Measurements from ENCODE around the gene CORIN.
"Not testable (repeated sequence)": the region's sequence is repeated elsewhere in the genome, so short reads cannot be mapped to it uniquely, and the experiment has no call there.

CORIN gene

DNA sequence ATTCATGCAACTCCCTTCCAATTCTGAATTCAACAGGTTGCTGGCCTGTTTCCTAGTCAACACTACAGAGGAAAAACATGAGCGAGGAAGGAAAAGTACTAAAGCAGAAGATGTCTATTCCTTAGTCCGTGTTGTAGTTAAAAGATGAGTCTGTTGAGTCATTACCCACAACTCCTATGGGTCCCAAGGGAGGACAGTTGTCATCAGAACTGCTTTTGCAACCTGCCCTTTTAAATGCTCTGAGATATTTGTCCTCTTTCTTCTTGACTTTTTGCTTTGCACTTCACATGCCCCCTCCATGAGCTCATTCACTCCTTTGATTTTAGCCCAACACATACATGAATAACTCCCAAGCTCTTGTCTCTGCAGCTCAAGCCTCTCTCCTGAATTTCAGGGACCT, 119.2 kb downstream of the CORIN start:
- DNase-seq = no peak
- Histone ChIP-seq H3K36me3 (ENCODE audit: control insufficient read depth, insufficient read depth, low read length) (no peaks in the 10 kb centered on the region), H3K27me3 (replicated peaks; ENCODE audit: control insufficient read depth, insufficient read depth, low read length, poor library complexity, severe bottlenecking) (no peaks in the 10 kb centered on the region), H3K27ac (ENCODE audit: insufficient read depth, low read length, poor library complexity, severe bottlenecking) (no peak overlapping the region), H3K4me3 (ENCODE audit: insufficient read depth, low read depth, low read length, poor library complexity, severe bottlenecking) (no peak overlapping the region), H3K4me1 (ENCODE audit: control insufficient read depth, insufficient read depth, low read length, poor library complexity, severe bottlenecking) (no peaks in the 10 kb centered on the region), H3K9me3 (ENCODE audit: control insufficient read depth, low read length) (no peaks in the 10 kb centered on the region)

DNA sequence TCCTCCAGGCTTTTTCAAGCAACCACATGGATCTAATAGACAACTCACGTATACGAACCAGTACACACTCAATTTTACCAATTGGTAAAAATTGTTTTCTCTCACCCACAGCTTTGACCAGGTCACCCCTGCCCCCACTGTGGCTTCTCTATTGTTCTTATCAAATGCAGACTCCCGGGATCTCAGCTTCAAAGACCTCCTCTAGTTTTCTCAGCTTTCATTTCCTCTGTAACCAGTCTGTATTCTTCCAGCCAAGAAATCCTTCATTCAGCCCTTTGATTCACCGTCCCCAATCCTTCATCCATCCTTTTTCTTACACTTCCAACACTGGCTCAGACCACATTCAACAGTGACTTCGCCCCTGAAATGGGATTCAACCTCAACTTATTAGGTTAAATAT, 120.7 kb downstream of the CORIN start:
- Histone ChIP-seq H3K9me3 (ENCODE audit: control insufficient read depth, low read length) (no peaks in the 10 kb centered on the region), H3K36me3 (ENCODE audit: control insufficient read depth, insufficient read depth, low read length) (no peaks in the 10 kb centered on the region), H3K4me3 (ENCODE audit: insufficient read depth, low read depth, low read length, poor library complexity, severe bottlenecking) (no peak overlapping the region), H3K4me1 (ENCODE audit: control insufficient read depth, insufficient read depth, low read length, poor library complexity, severe bottlenecking) (no peaks in the 10 kb centered on the region), H3K27me3 (replicated peaks; ENCODE audit: control insufficient read depth, insufficient read depth, low read length, poor library complexity, severe bottlenecking) (peaks cover 3% of the 10 kb centered on the region), H3K27ac (ENCODE audit: insufficient read depth, low read length, poor library complexity, severe bottlenecking) (no peak overlapping the region)
- no peak for DNase-seq

DNA sequence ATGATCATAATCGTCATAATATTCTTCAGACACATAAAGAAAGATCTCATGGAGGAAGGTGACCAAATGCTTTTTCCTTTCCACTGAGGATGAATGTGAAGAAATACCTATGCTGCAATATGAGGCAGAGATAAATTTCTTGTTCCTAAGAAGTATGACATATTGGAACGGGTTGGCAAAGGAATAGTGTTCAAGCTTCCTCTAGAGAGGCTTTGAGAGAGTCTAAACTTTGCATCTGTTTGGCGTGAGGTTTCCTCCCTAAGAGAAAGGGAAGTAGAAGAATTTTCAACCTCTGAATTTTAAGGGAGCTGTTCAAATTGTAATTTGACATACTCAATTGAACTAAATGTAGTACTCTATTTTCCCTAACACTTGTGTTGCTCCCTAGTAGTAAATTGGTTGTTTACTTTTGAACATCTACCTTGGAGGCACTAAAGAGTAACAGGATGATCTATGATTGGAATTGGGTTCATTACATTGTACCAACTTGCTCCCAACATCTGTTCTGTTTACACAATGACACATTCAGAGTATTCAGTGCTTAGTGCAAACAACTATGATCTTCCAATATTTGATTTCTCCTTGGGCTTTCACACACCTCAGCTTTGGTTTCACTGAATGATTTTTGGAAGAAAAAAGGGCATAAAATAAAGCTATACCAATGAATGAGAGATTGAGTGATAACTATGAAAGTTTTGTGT, 122.0 kb downstream of the CORIN start:
- H3K4me3 ChIP-seq (ENCODE audit: insufficient read depth, low read depth, low read length, poor library complexity, severe bottlenecking) = no peak overlapping the region
- H3K4me1 ChIP-seq (ENCODE audit: control insufficient read depth, insufficient read depth, low read length, poor library complexity, severe bottlenecking) = no peaks in the 10 kb centered on the region
- no peak for DNase-seq
- H3K36me3 ChIP-seq (ENCODE audit: control insufficient read depth, insufficient read depth, low read length) = no peaks in the 10 kb centered on the region
- H3K27me3 ChIP-seq (replicated peaks; ENCODE audit: control insufficient read depth, insufficient read depth, low read length, poor library complexity, severe bottlenecking) = peaks cover 5% of the 10 kb centered on the region
- no peak overlapping the region for H3K27ac ChIP-seq (ENCODE audit: insufficient read depth, low read length, poor library complexity, severe bottlenecking)
- no peaks in the 10 kb centered on the region for H3K9me3 ChIP-seq (ENCODE audit: control insufficient read depth, low read length)

DNA sequence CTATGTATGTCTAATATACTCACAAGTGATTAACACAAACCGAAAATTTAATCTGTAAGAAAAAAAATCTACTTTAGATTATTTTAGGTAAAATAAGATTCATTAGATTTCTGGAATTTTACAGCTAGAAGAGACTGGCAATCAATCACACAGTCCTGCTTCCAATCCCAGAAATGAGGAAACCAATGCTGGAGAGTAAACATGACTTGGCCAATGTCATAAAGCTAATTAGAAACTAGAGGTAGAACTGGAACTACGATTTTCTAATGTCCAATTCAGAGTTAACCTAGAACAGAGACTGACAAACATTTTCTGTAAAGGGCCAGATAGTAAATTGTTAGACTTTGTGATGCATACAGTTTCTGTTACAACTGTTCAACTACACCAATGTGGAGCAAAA, 123.6 kb downstream of the CORIN start:
- DNase-seq = no peak
- Histone ChIP-seq H3K27ac (ENCODE audit: insufficient read depth, low read length, poor library complexity, severe bottlenecking) (no peak overlapping the region), H3K27me3 (replicated peaks; ENCODE audit: control insufficient read depth, insufficient read depth, low read length, poor library complexity, severe bottlenecking) (peaks cover 10% of the 10 kb centered on the region), H3K4me1 (ENCODE audit: control insufficient read depth, insufficient read depth, low read length, poor library complexity, severe bottlenecking) (no peaks in the 10 kb centered on the region), H3K9me3 (ENCODE audit: control insufficient read depth, low read length) (no peaks in the 10 kb centered on the region), H3K36me3 (ENCODE audit: control insufficient read depth, insufficient read depth, low read length) (no peaks in the 10 kb centered on the region), H3K4me3 (ENCODE audit: insufficient read depth, low read depth, low read length, poor library complexity, severe bottlenecking) (no peak overlapping the region)

DNA sequence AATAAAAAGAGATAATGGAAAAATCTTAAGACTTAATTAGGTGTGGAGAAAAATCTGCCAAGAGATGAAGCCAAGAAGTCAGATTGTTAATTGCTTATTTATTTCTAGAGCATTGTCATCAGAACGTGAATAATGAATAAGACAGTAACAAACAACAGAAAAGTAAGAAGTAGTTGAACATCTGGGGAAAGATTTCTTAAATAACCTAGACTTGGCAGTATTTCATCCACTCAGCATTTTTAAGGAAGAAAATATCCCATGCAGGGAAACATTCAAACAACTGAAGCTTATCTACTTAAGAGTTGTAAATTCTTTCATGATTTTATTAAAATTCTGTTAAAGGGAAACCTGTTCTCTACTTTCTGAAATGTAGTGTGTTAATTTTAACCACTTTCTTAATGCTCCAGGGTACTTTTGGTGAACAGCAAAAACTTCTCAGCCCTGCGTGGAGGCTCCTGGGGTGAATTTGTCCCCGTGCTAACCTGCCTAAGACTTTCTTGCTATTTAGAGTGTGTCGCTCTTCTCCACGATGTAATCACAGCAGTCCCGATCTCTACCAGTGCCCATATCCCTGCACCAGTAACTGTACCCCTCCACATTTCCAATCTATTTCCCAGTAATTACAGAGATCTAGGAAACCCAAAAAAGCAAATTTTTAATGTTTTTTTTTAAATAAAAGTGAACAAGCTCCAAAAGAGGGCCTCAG, 124.6 kb downstream of the CORIN start:
- H3K4me3 ChIP-seq (ENCODE audit: insufficient read depth, low read depth, low read length, poor library complexity, severe bottlenecking) = no peak overlapping the region
- H3K27me3 ChIP-seq (replicated peaks; ENCODE audit: control insufficient read depth, insufficient read depth, low read length, poor library complexity, severe bottlenecking) = peaks cover 10% of the 10 kb centered on the region
- no peaks in the 10 kb centered on the region for H3K4me1 ChIP-seq (ENCODE audit: control insufficient read depth, insufficient read depth, low read length, poor library complexity, severe bottlenecking)
- H3K27ac ChIP-seq (ENCODE audit: insufficient read depth, low read length, poor library complexity, severe bottlenecking) = no peak overlapping the region
- no peak for DNase-seq
- H3K9me3 ChIP-seq (ENCODE audit: control insufficient read depth, low read length) = no peaks in the 10 kb centered on the region
- H3K36me3 ChIP-seq (ENCODE audit: control insufficient read depth, insufficient read depth, low read length) = no peaks in the 10 kb centered on the region

DNA sequence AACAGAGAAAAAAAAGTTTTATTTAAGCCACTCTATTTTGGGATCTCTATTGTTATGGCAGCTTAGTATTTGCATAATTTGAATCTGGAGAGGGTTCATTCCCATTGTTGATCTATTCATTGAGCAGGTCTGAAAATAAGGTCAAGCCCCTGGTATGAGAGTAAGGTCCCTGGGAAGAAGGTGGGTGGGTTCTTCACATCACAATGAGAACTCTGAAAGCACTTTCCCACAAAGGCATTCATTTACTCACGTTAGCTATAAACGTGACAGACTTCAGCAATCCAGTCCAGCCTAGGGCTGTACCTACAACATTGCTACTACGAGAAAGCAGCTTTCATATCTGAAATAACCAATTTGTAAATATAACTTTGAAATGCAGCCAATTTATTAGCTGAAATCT, 126.2 kb downstream of the CORIN start:
- DNase-seq = no peak

DNA sequence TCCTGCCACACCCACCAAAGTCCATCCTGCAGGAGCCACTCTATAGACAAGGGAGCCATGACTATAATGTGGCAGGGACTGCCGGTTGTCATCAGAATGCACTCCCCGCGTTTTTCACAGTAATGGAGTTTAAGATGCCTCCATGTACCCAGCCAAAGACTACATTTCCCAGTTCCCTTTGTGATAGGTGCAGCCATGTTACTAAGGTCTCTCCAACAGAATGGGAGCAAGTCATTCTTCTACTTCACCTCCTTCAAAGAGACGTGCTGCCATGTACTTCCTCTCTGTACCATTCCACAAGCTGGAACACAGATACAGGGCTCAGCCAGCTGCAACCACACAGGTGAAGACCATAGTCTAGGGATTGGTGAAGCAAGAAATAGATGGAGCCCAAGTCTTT, 126.7 kb downstream of the CORIN start:
- no peaks in the 10 kb centered on the region for H3K4me1 ChIP-seq (ENCODE audit: control insufficient read depth, insufficient read depth, low read length, poor library complexity, severe bottlenecking)
- no peaks in the 10 kb centered on the region for H3K9me3 ChIP-seq (ENCODE audit: control insufficient read depth, low read length)
- no peaks in the 10 kb centered on the region for H3K36me3 ChIP-seq (ENCODE audit: control insufficient read depth, insufficient read depth, low read length)
- peaks cover 10% of the 10 kb centered on the region for H3K27me3 ChIP-seq (replicated peaks; ENCODE audit: control insufficient read depth, insufficient read depth, low read length, poor library complexity, severe bottlenecking)
- DNase-seq = no peak
- no peak overlapping the region for H3K4me3 ChIP-seq (ENCODE audit: insufficient read depth, low read depth, low read length, poor library complexity, severe bottlenecking)
- H3K27ac ChIP-seq (ENCODE audit: insufficient read depth, low read length, poor library complexity, severe bottlenecking) = no peak overlapping the region

More for the DNA sequence above, 126.2 kb downstream of the CORIN start:
- Histone ChIP-seq H3K36me3 (ENCODE audit: control insufficient read depth, insufficient read depth, low read length) (no peaks in the 10 kb centered on the region), H3K4me1 (ENCODE audit: control insufficient read depth, insufficient read depth, low read length, poor library complexity, severe bottlenecking) (no peaks in the 10 kb centered on the region), H3K27me3 (replicated peaks; ENCODE audit: control insufficient read depth, insufficient read depth, low read length, poor library complexity, severe bottlenecking) (peaks cover 10% of the 10 kb centered on the region), H3K27ac (ENCODE audit: insufficient read depth, low read length, poor library complexity, severe bottlenecking) (no peak overlapping the region), H3K9me3 (ENCODE audit: control insufficient read depth, low read length) (no peaks in the 10 kb centered on the region), H3K4me3 (ENCODE audit: insufficient read depth, low read depth, low read length, poor library complexity, severe bottlenecking) (no peak overlapping the region)

DNA sequence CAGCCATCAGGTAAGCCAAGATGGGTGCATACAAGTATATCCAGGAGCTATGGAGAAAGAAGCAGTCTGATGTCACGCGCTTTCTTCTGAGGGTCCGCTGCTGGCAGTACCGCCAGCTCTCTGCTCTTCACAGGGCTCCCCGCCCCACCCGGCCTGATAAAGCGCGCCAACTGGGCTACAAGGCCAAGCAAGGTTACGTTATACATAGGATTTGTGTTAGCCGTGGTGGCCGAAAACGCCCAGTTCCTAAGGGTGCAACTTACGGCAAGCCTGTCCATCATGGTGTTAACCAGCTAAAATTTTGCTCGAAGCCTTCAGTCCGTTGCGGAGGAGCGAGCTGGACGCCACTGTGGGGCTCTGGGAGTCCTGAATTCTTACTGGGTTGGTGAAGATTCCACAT, 131.5 kb downstream of the CORIN start:
- not testable (repeated sequence) for H3K4me1 ChIP-seq (ENCODE audit: control insufficient read depth, insufficient read depth, low read length, poor library complexity, severe bottlenecking); DNase-seq; H3K36me3 ChIP-seq (ENCODE audit: control insufficient read depth, insufficient read depth, low read length); H3K9me3 ChIP-seq (ENCODE audit: control insufficient read depth, low read length); H3K27ac ChIP-seq (ENCODE audit: insufficient read depth, low read length, poor library complexity, severe bottlenecking); H3K27me3 ChIP-seq (replicated peaks; ENCODE audit: control insufficient read depth, insufficient read depth, low read length, poor library complexity, severe bottlenecking); H3K4me3 ChIP-seq (ENCODE audit: insufficient read depth, low read depth, low read length, poor library complexity, severe bottlenecking)

DNA sequence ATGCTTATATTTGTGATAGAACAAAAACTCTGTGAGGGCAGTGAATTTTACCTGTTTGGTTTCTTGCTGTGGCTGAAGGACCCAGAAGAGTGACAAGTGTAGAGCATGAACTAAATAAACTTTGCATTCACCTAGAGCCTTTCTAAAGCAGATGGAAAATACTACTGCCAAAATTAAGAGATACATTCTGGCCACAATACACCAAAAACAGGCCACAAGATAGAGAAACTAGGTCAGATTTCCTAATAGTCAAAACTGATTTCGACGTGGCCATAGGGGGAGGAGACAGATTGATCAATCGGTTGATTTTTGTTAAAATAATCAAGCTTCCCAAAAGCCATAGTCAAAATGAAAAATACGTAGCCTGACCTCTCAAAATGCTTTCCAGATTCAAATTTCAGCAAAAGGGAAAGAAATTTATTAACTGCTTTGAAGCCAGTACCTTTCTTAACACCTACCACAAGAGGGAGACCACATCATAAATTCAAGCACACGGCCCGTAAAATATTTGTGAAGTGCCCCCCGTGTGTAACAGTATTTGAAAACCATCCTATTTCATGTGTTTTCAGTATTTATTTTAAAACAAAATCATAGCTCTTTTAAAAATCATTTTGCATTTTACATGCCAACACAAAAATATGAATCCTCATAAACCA, 132.4 kb downstream of the CORIN start:
- Histone ChIP-seq H3K9me3 (ENCODE audit: control insufficient read depth, low read length) (no peaks in the 10 kb centered on the region), H3K4me3 (ENCODE audit: insufficient read depth, low read depth, low read length, poor library complexity, severe bottlenecking) (no peak overlapping the region), H3K27me3 (replicated peaks; ENCODE audit: control insufficient read depth, insufficient read depth, low read length, poor library complexity, severe bottlenecking) (peaks cover under 1% of the 10 kb centered on the region), H3K27ac (ENCODE audit: insufficient read depth, low read length, poor library complexity, severe bottlenecking) (no peak overlapping the region), H3K4me1 (ENCODE audit: control insufficient read depth, insufficient read depth, low read length, poor library complexity, severe bottlenecking) (no peaks in the 10 kb centered on the region), H3K36me3 (ENCODE audit: control insufficient read depth, insufficient read depth, low read length) (no peaks in the 10 kb centered on the region)
- DNase-seq = no peak

DNA sequence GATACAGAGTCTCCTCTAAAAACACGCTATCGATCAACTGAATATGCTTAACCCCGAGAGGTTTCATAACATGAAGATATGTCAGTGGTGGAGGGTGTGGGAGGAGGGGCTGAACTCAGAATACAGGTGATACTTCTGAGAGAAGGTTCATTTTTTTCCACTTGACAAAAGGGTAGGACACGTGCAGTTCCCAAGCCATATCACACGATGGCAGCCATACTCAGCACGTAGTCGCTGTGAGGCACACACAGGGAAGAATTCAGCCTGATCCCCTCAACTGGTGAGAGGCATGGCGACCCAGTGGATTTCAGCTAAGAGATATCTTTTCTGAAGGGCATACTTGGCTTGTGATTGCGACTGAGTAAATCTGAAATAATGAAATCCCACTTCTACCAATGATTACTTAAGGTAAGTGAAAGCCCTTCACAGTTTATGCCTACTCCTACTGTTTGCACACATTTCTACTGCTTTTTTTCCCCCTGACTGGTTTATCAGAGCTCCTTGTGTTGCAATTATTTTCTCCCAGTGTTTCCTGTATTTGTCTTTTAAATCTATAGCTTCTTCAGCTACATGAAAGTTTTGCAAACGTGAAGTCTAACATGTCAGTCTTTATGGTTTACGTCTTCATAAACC, 133.1 kb downstream of the CORIN start:
- H3K4me3 ChIP-seq (ENCODE audit: insufficient read depth, low read depth, low read length, poor library complexity, severe bottlenecking) = no peak overlapping the region
- no peaks in the 10 kb centered on the region for H3K9me3 ChIP-seq (ENCODE audit: control insufficient read depth, low read length)
- no peaks in the 10 kb centered on the region for H3K27me3 ChIP-seq (replicated peaks; ENCODE audit: control insufficient read depth, insufficient read depth, low read length, poor library complexity, severe bottlenecking)
- H3K27ac ChIP-seq (ENCODE audit: insufficient read depth, low read length, poor library complexity, severe bottlenecking) = no peak overlapping the region
- H3K36me3 ChIP-seq (ENCODE audit: control insufficient read depth, insufficient read depth, low read length) = no peaks in the 10 kb centered on the region
- no peak for DNase-seq
- H3K4me1 ChIP-seq (ENCODE audit: control insufficient read depth, insufficient read depth, low read length, poor library complexity, severe bottlenecking) = no peaks in the 10 kb centered on the region
